HG03575 (cell line): Measurements from ENCODE around the gene KRTCAP3.
"Not testable (repeated sequence)": the region's sequence is repeated elsewhere in the genome, so short reads cannot be mapped to it uniquely, and the experiment has no call there.

Experiments used
- ATAC-seq: cut with Tn5 transposase; IDR thresholded peaks from one replicate; pipeline ENCODE4 v1.9.1; 2021; ENCODE audit not compliant: unreplicated experiment, insufficient number of reproducible peaks, low FRiP score; ENCODE audit errors: extremely low read depth

The KRTCAP3 gene

GRCh38 chr2:27441958-27442919, at the start of gene KRTCAP3:
Gene KRTCAP3 (plus strand): TSS chr2:27442381. CDS start chr2:27442413, 32 bp downstream.
- no peak for ATAC-seq

DNA sequence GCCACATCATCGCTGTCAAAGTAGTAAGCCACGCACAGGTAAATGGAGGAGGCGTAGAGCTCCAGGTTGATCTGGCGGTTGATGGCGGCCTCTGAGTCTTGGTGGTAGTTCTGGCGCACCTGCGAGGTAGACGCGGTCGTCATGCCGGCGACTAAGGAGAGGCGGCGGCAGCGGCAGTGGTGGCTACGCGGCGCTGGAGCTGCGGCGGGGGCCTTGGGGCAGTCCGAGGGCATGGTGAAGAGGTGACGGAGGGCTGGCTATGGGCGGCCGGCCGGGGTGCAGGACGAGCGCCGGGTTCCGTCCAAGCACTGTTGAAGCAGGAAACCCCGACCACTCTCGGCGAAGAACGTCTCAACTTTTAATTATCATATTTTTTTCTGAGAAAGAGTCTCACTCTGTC, 49.0 kb upstream of the KRTCAP3 start:
- ATAC-seq = no peak

DNA sequence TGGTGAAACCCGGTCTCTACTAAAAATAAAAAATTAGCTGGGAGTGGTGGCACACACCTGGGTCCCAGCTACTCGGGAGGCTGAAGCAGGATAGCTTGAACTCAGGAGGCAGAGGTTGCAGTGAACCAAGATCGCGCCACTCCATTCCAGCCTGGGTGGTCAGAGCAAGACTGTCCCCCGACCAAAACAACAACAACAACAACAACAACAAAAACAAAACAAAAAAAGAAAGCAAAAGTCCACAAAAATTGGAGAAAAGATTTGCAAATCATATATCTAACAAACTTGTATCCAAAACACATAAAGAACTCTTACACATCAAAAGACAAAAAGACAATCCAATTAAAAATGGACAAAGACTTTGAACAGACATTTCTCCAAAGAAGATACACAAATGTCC, 43.2 kb upstream of the KRTCAP3 start:
- no peak for ATAC-seq

- ATAC-seq = no peak
These were observed 41.6 kb upstream of the KRTCAP3 start for GRCh38 chr2:27400348-27401135.

- no peak for ATAC-seq
These were observed 34.2 kb upstream of the KRTCAP3 start for GRCh38 chr2:27407798-27408491.

DNA sequence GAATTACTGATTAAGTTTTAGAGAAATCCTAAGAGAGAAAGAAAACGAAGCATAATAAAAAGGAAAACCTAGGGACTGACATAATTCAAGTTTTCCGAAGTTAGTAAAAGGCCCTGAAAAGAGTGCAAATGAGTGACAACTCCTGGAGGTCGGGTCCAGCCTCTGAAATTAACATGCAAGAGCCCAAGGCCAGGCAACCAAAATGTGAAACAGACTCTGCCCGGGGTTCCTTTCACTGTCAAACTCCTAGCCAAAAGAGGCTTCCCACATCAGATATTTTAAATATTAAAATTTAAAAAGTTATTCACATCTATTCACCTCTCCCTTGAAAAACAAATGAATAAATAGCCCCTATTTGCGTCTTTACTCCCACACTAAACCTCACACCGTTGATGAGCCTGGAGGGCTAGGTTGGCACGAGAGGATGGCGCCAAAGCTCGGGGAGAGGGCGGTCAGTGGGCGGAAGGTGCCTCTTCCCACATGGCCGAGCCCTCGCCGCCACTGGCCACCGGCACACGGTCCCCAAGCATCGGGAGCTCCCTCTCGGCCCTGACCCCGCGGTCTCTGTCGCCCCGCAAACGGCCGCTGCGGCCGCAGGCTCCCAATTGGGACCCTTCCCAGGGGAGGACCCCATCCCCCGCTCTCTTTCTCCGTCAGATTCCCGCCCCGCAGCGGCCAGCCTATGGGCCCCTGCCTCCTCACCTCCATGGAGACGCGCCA, 33.4 kb upstream of the KRTCAP3 start:
- no peak for ATAC-seq

DNA sequence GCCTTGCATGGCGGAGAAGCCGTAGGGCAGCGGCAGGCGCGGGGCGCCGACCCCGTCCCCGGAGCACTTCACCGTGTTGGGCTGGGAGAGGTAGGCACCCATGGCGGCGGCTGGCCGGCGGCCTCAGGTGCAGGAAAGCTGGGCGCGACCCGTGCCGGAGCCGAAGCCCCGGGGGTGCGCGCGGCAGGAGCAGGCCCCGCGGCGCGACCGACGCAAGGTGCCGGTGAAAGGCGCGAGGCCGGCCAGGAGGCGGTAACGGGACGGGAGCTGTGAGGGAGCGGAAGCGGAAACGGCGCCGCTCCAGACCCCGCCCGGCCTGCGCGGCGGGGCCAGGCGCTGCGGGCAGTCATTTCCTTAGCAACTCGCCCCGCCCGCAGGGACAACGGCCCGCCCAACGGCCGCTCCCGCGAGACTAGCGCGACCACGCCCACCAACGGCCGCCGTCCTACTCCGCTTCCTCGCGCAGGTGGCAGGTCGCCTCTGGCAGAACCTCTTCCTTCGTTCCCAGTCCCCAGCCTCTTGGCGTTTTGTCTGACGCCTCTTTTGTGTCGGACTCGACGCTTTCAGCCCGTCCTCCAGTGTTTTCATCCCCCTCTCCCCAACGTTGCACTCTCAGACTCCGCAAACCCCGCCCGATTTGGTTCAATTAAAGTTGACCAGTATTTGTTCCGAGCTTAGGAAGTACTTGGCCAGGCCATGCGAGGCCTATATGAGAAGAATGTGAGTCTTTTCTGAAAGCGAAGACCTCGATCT, 32.7 kb upstream of the KRTCAP3 start, which contains the start of gene PPM1G:
Gene PPM1G, minus strand, starts transcription at position 271 of the 753 bp plus-strand sequence. Its CDS starts 169 bp downstream, at position 102.
- ATAC-seq = no peak

DNA sequence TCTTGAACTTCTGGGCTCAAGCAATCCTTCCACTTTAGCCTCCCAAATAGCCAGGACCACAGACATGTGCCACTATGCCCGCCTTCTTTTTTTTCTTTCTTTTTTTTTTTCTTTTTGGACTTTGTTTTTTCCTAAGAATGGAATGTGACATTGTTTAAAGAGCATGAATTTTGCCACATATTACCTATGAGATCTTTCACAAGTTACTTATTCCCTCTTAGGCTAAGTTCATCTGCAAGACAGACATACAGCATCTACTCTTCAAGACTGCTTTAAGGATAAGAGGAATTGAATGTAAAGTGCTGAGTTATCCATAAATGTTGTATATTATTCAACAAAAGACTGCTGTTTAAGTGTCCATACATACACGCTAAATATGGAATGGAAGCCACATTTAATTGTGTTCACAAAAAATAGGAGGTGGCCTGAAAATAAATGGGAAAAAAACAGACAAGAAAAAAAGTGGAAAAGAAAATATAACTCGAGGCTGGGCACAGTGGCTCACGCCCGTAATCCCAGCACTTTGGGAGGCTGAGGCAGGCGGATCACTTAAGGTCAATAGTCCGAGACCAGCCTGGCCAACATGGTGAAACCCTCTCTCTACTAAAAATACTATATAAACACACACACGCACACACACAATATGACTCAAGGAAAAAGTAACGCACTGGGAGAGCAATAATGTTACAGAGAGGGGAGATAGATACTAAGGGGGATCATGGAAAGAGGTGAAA, 29.6 kb upstream of the KRTCAP3 start:
- no peak for ATAC-seq

DNA sequence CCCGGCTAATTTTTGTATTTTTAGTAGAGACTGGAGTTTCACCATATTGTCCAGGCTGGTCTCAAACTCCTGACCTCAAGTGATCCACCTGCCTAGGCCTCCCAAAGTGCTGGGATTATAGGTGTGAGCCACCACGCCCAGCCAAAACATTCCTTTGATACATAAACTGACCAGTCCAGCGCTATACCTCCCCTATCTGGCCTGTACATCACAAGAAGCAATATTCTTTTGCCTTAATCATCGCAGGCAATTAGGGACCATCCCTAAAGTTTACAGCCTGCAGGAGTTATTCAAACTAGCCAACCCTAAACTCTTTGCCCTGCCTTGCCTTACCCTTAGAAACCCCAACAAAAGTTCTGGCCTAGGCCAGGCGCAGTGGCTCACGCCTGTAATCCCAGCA, 26.0 kb upstream of the KRTCAP3 start:
- no peak for ATAC-seq

DNA sequence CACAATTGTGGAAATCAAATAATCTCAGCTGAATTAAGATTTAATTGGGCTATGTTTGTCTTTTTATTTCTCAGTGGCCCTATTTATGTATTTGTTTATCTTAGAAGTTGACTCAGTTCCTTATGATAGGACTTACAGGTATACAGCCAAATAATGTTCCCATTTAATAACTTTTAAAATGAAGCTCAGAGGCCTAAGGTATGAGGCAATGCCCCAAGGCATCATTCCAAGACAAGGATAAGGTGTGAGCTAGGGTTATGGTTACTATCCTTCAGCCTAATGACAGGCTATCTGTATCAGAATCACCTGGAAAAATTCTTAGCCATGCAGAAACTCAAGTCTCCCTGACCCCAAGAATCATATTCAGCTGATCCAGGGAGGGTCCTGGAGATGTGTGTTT, 21.2 kb upstream of the KRTCAP3 start:
- ATAC-seq = no peak

DNA sequence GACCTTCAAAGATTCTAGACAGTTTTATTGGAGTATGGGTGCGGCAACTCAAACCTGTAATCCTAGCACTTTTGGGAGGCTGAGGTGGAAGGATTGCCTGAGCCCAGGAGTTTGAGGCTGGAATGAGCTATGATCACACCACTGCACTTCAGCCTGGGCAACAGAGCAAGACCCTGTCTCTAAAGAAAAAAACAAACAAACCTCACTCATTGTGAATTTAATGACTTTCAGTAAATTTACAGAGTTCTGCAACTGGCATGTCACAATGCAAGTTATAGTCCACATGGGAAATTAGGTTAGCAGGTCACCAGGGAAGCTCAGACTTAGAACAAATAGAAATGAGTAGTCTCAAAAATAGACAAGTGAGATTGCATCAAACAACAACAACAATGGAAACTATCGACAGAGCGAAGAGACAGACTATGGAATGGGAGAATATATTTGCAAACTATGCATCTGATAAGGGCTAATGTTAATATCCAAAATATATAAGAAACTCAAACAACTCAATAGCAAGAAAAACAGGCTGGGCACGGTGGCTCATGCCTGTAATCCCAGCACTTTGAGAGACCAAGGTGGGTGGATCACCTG, 20.4 kb upstream of the KRTCAP3 start:
- no peak for ATAC-seq

GRCh38 chr2:27422958-27423357, 19.2 kb upstream of the KRTCAP3 start:
- ATAC-seq = no peak

- not testable (repeated sequence) for ATAC-seq
These were observed 17.1 kb upstream of the KRTCAP3 start for GRCh38 chr2:27425039-27425438.

GRCh38 chr2:27427863-27428212, 14.3 kb upstream of the KRTCAP3 start:
- ATAC-seq = no peak

DNA sequence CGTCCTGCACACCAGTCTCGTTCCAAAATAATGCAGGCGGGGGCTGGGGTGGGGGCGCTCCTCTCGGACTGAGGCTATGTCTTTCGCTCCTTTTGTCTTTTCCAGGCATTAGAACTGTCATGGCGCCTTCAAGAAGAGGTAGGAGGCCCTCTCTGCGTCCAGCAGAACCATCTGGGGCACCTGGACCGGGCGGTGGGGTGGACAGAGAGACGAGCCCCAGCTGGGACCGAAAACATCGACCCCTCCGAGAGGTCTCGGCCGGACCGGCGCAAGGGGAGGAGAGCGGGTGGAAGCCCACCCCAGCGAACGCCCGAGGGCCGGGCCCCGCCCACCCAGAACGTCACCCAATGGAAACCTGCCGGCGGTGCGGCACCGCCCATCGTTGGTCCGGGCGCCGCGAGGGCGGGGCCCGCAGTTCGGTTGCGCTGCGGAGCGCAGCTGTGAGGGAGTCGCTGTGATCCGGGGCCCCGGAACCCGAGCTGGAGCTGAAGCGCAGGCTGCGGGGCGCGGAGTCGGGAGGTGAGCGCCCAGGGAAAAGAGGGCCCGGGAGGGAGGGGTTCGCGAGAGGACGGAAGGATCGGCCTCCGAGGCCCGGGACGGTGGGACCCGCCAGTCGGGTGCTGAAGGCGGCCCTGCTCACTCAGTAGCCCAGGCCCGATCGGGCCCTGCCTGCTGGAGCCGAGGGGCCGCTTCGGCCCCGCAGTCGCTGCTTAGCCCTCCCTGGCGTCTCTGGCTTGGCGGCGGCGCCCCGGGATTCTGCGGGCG, 13.8 kb upstream of the KRTCAP3 start, which contains the start of gene NRBP1:
Gene NRBP1, plus strand, starts transcription at position 419 of the 765 bp plus-strand sequence. CDS start 4,643 bp downstream, outside the sequence.
- no peak for ATAC-seq

DNA sequence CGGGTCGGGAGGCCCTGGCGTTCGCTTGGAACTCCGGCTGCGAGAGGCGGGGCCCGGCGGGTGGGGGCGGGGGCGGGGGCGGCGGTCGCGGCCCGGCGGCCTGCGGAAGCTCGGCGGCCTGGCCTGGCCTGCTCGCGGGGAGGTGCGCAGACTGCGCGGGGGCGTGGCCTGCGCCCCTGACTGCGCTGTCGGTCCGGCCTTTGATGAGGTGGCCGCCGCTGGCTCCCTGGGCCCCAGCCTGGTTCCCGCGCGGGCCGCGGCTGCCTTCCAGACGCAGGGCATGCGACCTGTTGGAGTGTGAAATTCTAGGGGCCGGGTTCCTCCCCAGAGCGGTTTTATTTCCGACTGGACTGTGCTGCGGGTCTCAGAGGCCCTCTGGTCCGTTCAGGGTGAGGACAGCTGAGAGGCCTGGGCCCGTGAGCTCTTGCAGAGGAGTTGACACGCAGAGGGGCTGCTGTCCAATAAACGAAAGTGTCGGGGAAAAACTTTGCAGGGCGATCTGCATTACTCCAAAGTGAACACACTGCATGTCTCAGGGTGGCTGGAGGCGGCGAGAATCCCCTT, 13.1 kb upstream of the KRTCAP3 start:
- ATAC-seq = no peak
